Right hindlimb (tissue), 1 donor: ENCODE measurements around the gene TMEM82.
"Not testable (repeated sequence)": the region's sequence is repeated elsewhere in the genome, so short reads cannot be mapped to it uniquely, and the experiment has no call there.

Source experiments
- DNase-seq: peaks from one replicate; pipeline ENCODE4 v3.0.0-alpha.2; 2018

The TMEM82 gene

DNA sequence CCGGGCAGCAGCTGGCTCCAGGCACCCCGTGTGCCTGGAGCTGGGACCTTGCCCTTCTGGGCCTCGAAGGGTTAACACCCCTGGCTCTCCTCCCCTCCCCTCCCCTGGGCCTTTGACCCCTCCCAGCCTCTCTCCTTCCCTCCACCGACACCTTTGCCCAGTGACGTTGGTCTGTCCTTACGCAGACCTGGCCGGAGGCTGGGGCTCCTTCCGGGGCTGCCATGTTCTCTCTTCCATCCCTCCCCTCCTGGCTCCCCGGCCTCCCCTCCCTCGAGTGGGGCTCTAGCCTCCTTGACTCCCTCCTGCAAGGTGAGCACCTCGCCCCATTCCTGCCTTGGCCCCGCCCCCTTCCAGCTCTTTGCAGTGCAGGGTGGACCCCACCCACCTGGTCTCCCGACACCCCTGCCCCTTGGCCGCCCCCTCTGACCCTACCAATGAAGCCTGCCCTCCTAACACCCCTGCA is at the start of gene TMEM82:
TSS of gene TMEM82 (plus strand) at position 161 of the 463 bp plus-strand sequence. CDS start at position 222, 61 bp downstream.
- no peak for DNase-seq

DNA sequence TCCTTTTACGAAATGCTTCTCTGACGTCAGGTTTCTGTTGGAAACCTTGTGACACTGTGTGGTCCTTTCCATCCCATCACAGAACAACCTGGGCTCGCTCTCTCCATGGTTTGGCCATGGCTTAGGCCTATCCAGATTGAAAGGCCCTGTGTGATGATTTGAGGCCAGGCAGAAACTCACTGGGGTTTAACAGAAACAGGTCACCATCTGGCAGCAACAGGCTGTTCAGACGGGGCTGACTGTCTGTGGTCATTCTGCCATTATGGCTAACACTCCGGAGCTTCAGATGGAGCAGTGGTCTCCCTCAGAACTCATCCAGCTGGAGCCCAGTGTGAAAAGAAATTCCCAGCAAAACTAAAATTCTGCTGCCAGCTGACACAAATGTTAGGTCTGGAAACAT is 48.9 kb upstream of the TMEM82 start:
- DNase-seq = no peak

DNA sequence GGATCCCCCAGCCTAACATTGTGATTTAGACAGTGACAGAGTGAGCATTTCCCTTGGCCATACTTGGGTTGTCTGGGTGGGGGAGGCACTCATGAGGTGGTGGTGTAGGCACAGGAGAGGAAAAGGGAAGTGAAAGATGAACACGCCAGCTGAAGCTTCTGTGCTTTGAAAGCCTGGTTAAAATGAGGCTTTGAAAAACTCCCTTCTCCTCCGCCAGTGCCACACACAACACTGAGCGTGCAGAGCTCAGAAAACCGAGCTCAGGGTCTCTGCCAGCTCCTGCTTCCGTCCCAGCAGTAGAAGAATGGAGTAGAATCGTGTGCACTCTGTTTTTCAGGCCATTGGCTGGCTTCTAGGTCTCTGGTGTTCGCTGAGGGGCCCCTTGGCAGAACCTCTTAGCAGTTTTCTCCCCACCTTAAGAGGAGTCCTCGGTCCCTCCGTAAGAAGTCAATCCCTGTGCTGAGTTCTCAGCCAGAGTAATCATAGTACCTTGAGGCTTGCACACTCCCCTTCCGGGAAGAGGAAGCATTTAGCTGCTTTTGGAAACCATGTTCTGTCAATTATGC is 45.3 kb upstream of the TMEM82 start:
- peak; percentile 45 for DNase-seq

DNA sequence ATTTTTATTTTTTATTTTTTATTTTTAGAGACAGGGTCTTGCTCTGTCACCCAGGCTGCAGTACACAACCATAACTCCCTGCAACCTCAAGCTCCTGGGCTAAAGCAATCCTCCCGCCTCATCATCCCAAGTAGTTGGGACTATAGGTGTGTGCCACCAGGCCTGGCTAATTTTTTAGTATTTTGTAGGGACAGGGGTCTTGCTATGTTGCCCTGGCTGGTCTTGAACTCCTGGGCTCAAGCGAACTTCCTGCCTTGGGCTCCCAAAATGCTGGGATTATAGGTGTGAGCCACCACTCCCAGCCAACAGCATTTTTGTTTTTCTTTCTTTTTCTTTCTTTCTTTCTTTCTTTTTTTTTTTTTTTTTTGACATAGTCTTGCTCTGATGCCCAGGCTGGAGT is 44.1 kb upstream of the TMEM82 start:
- DNase-seq = no peak

DNA sequence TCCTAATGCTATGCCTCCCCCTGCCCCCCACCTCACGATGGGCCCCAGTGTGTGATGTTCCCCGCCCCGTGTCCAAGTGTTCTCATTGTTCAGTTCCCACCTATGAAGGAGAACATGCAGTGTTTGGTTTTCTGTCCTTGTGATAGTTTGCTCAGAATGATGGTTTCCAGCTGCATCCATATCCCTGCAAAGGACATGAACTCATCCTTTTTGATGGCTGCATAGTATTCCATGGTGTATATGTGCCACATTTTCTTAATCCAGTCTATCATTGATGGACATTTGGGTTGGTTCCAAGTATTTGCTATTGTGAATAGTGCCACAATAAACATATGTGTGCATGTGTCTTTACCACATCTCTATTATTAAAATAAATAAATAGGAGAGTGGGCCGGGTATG is 43.0 kb upstream of the TMEM82 start:
- not testable (repeated sequence) for DNase-seq

DNA sequence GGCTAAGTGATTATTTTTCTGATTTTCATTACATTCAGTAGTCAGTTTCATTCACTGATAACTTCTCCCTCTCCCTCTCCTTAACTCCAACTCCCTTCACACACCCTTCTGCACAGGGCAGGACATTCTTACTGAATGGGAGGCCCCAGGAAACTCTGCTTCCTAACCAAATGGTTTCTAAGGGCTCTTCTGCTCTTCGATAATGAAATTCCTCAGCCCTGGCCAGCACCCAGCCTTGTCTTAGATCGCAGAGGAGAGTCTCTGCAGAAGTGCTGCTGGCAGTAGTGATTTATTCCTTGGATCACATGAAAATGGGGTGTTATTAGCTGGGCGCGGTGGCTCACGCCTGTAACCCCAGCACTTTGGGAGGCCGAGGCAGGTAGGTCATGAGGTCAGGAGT is 41.8 kb upstream of the TMEM82 start:
- no peak for DNase-seq

DNA sequence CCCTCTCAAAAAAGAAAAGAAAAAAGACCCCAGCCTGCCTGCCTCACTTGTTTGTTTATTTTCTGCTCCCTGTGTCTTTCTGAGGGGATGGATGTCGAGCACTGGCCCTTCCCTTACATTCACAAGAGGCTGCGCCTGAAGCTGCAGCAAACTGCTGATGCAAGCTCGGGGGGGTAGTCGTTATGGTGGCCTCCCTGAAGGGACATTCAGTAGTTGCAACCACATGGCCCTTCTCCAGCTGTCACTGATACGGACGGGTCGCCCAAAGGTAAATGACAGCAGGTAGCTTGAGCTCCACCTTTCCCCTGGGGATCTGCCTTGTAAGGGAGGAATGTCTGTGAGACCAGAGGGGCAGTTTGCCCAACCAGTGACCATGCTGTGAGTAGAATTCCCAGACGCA is 40.5 kb upstream of the TMEM82 start:
- no peak for DNase-seq

DNA sequence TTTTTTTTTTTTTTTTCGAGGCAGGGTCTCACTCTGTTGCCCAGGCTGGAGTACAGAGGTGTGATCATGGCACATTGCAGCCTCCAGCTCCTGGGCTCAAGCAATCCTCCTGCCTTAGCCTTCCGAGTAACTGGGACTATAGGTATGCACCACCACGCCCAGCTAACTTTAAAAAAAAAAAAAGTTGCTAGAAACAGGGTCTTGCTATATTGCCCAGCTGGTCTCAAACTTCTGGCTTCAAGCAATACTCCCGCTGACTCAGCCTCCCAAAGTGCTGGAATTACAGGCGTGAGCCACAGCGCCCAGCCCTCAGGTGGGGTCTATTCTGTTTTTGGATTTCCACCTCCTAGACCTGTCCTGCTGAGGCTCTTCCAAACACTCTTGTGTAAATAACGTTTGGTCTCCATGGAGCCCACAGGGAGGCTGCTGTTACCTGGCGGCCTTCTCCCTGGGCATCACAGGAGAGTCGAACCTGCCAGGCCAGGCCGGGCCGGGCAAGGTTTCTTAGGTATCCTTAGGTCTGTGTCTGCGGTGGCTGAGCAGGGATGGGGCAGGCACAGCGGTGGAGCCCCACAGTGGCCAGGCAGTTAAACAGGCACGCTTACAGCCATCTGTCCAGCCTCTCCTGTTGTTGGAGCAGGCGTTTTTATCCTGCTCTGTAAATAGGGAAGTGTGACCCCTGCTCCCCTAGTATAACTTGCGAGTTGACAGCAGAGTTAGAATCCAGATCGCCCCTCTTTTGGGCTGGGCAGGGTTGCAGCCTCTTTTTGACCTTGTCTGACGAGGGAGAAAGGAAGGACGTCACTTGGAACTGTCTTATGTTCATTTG is 39.4 kb upstream of the TMEM82 start:
- no peak for DNase-seq

DNA sequence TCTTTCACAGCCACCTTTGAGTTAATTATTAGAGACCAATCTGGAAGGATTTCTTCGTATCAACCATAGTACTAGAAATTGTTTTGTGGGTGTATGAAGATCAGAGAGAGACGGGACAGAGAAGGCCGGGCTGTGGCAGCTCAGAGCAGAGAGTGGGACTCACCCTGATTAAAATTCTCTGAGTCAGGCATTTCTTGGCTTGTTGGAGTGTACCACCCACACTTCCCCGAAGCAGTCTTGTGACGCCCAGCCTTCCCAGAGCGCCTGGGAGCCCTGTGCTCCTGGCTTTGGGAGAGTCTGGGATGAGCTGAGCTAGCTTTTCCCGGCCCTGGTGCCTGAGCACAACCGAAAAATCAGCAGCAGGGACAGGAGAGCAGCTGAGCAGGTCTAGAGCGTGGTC is 38.7 kb upstream of the TMEM82 start:
- DNase-seq = peak; percentile 85

DNA sequence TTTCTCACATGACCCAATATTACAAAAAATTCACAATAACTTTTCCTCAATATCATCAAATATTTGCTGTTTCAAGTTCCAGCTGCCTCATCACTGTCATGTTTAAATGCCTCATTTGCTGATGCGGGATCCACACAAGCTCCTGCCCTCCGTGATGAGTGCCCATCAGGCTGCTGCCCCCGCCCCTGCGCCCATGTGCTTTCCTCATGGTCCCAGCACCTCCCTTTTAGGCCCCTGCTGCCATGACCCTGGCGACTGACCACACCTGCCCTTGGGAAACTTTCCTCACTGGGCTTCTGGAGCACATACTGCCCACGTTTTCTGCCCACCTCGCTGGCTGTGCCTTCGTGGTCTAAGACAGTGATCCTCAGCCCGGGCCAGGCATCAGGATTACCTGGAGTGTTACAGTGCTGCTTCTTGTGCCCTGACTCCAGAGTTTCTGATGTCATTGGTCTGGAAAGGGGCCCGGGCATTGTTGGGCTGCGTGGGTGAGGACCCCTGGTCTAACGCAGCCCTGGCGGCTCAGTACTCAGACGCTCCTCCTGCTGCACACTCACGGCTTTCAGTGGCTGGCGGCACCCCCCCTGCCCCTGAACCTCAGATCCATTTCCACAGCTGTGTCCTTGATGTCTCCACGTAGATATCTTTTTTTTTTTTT is 37.6 kb upstream of the TMEM82 start:
- DNase-seq = no peak

DNA sequence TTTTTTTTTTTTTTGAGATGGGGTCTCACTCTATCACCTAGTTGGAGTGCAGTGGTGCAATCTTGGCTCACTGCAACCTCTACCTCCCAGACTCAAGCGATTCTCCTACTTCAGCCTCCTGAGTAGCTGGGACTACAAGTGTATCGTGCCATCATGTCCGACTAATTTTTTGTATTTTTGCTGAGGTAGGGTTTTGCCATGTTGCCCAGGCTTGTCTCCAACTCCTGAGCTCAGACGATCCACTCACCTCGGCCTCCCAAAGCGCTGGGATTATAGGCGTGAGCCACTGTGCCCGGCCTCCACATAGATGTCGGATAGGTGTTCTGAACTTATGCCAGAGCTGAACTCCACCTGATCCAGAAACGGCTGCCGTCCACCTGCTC is 37.1 kb upstream of the TMEM82 start:
- no peak for DNase-seq

DNA sequence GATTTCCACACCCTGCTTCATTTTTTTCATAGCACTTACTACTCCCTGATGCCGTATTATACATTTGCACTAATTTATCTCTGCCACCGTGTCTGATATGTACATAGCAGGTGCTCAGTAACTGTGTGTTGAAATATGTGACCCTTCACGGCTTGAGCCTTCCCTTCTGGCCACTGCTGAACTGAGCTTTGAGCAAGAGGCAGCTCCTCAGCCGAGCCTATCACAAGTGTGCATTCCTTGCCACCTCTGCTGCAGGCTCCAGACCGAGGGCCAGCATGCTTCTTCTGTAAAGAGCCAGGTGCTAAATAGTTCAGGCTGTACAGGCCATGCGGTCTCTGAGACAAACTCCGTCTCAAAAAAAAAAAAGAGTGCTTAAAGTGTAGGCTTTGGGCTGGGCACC is 35.5 kb upstream of the TMEM82 start:
- no peak for DNase-seq

DNA sequence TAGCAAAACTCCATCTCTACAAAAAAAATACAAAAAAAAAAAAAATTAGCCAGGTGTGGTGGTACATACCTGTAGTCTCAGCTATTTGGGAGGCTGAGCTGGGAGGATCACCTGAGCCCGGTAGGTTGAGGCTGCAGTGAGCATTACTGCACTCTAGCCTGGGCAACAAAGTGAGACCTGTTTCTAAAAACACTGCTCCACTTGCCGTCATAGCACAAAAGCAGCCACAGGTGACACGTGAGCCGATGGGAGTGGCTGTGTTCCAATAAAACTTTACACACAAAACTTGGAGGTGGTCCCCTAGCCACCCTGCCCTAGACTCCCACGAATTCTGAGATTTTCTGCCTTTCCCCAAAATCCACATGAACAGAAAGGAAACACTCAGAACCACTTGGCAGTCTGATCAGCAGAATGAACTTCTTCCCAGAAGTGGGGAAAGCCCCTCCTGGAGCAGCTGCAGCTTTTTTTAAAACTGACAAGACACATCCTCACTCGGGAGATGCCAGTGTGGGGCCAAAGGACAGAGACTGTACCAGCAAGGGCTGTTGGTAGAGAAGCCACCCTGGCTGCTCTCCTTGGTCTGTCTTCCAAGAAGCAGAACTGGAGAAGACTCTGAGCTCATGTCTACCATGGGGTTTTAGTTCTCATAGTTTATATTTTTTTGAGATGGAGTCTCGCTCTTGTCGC is 34.9 kb upstream of the TMEM82 start:
- no peak for DNase-seq

DNA sequence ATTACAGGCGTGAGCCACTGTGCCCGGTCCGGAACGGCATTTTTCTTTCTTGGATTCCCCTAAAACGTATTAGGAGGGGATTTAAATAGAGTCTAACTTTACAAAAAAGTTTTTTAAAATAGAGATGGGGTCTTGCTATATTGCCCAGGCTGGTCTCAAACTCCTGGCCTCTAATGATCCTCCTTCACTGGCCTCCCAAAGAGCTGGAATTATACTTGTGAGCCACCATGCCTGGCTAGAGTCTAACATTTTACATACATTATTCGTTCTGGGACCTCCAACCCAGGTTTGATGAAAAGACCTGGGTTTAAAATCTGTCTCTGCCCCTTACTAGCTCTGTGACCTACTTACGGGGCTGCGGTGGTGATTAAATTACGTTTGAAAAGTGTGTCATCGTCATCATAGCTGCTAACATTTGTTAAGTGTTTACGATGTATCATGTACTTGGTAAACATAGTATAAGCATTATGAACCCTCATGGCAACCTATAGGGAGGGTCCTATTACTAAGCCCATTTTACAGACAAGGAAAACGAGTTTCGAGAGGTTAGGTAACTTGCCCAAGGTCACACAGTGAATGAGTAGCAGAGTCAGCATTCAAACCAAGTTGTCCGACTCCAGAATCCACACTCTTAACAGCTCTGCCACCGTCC is 33.7 kb upstream of the TMEM82 start:
- DNase-seq = no peak

DNA sequence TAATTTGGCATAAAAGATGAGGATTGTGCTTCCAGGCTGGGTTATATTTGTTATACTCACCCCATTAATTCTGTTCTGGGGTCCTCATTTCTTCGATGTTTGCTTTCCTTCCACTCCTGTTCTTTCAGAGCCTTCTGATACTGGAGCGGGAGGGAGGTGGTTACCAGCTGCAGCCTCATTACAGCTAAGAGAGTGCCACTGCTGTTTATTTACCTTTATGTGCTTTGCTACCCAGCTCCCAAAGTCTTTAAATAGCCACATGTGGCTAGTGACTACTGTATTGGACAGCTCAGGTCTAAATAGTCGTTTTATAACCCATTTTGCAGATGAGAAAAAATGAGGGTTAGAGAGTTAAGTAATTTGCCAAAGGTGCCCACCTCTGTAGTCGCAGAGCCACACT is 33.1 kb upstream of the TMEM82 start:
- no peak for DNase-seq

DNA sequence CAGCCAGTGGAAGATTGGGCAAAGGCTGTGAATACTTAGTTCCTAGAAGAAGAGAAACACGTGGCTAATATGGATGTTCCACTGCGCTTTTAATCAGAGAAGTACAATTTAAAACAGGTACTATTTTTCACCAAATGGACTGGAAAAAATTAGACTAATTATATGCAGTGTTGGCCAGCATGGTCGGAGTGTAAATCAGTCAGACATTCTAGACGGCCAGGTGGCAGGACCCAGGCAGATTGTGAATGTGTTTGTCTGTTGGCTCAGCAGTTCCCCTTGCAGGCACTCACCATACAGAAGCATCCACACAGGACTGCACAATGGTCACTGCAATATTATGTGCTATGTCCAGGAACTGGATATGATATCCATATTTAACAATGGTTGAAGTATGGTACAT is 30.1 kb upstream of the TMEM82 start:
- DNase-seq = no peak

DNA sequence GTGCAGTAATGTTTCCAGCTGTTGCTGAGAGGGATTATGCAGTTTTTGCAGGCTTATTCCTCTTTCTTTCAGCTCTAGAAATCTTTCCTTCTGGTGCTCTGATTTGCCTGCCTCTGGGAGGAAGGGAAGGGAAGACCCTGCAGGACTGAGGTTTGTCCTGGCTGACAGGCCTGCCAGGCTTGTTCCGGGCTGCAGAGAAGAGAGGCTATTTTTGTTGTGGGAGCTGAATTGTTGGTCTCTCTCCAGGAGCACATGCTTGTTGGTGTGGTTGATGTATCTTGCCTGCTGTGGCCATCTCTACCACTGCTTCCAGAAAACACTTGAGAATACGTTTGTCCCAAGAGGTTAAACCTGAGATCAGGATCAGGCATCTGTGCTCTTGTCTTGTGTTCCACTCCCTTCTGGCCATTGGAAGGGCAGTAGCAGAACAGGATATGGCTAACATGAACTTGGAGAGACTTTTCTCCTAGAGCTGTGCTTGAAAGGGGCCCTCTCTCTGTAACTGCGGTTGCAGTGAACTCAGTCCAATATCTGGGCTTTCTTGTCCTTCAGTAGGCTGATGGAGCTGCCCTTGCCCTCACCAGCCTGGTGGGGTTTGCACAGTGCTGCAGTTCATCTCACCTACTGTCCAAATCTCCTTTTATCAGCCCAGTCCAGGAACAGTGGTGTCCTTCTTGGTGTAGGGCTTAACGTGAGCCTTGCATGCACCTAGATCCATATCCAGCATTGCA is 27.7 kb upstream of the TMEM82 start:
- DNase-seq = peak; percentile 68

DNA sequence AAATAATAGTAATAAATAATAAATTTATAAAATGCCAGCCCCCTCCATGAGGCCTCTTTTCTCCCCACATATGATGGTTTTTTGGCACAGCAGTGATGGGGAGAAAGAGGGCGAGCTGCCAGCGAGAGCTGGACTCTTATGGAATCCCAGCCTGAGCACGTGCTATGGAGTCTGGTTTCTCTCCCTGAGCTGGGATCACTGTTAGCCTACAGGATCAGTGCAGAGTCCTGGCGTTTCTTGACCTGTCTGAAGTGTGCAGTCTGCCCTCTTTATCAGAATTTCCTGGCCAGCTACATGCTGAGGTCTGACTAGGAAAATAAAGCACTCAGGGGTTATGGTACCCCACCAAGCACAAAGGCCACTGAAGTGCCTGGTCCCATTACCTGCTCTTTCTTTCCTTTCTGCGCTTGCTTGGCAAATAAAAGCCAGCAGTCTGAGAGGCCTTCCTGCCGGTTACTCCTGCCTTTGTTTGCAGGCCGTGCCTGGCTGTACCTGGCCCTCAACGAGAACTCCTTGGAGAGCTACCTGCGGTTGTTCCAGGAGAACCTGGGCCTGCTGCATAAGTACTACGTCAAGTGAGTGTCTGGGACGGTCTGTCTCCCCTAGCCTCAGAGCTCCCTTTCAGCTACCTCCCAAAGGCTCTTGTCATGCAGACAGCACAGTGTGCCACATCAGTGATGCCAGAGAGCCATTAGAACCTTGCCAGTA is 24.7 kb upstream of the TMEM82 start:
- no peak for DNase-seq

DNA sequence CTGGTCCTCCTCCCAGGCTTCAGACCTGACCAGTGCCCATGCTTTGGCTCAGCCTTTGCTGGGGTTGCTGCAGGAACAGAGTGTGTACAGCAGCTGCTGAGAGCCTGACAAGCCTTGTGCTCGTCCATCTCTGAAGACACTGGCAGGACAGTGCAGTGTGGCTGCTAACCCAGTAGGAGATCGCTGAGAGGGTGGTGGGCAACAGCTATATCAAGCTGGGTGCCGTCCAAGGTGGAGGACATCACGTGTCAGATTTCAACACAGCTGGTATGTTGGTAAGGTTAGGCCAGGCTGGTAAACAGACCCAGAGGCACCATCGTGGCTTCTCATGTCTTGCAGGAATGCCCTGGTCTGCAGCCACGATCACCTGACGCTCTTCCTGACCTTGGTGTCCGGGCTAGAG is 24.1 kb upstream of the TMEM82 start:
- no peak for DNase-seq

DNA sequence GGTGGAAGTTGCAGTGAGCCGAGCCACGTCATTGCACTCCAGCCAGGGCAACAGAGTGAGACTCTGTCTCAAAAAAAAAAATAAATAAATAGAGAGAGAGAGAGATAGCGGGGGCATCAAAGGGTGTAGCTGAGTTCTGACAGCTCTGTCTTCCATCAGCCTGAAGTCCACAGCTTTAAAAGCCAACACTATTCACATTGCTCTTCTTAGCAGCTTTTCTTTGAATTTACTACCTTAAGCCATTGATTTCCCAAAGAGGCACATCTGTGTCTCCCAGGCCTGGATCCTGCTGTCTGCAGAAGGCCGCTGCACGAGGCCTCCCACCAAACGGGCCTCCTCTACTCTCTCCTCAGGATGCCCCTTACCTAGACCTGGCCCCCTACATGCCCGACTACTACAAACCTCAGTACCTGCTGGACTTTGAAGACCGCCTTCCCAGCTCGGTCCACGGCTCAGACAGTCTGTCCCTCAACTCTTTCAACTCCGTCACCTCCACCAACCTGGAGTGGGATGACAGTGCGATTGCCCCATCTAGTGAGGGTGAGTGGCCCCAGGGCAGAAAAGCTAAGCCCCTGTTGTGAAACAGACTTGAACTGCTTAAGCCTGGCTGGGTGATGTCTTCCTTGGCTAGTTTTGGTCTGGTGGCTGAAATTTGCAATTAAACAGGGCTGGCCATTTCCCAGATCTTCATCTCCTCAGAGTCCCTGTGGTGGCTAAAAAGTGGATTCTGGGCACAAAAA is 22.7 kb upstream of the TMEM82 start:
- no peak for DNase-seq

DNA sequence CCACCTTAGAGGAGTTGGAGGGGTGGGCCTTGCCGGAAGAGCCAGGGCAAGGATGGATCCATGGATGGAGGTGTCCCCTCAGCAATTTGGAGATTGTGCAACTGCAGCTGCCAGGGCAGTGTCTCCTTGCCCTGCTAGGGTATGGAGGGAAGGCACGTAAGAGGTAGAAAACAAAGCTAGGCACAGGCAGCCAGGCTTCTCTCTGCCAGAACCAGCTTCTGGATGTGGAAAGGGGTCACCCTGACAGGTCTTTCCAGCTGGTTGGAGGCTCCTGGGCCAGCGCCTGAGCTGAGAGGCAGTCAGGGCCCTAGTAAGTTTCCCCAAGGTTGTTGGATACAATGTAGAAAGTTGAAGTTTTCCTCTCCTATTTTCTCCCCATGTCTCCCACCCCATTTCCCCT is 21.4 kb upstream of the TMEM82 start:
- no peak for DNase-seq
